ENCODE measurements around the gene MKX.

DNA sequence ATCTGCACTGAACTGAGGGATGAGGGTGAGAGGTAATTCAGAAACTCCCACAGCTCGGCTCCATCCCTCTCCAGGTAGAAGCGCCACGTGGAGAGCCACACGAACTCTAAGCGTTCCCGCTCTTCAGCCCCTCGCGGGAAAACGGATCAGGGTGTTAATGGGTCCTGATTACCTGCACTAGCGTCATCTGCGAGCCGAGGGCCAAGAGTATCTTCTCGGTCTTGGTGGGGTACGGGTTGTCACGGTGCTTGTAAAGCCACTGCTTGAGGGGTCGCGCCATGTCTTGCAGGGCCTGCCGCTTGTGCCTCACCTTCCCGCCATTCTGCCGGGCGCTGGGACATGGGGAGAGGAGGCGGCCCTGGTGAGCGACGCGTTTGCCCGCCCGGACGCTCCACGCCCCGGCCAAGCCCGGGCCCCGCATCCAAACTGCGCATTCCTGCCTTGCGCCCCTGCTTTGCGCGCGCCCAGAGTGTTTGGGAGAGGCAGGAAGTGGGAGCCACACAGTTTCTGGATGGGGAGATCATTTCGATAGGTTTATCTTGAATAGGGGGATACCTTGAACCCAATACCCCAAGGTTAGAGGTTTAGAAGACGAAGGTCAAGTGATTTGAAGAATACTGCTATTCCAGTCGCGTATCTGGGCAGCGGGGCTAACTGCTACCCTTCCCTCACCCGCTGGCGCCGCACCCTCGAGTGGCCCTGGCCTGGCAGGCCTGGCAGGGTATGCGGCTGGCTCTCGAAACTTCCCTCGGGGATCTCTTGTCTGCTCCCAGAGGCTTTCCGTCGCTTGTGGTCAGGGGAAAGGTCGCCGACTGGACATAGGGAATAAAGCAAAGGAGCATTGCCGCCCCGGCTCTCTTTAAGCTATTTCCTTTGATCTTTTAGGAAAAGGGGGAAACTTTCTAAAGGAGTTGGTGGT lies 4.2 kb downstream of the MKX start:
- TF ChIP-seq CTCF (IDR thresholded peaks at IDR 0.05; ENCODE audit: poor library complexity) (no peak), EZH2phosphoT487 (IDR thresholded peaks at IDR 0.05; ENCODE audit: low read depth, severe bottlenecking, unreplicated experiment) (no peak), EZH2 (IDR thresholded peaks at IDR 0.05; ENCODE audit: borderline replicate concordance) (peak; percentile 63)
